ENCODE results near the gene SERPINH1. TPM values are rescaled to one million over a fixed set of nuclear protein-coding genes. Genes with fewer than 3 reads are reported as not detected.

The SERPINH1 gene
- total RNA-seq, 1 donor from 2014 or later, result 1,290 TPM

DNA sequence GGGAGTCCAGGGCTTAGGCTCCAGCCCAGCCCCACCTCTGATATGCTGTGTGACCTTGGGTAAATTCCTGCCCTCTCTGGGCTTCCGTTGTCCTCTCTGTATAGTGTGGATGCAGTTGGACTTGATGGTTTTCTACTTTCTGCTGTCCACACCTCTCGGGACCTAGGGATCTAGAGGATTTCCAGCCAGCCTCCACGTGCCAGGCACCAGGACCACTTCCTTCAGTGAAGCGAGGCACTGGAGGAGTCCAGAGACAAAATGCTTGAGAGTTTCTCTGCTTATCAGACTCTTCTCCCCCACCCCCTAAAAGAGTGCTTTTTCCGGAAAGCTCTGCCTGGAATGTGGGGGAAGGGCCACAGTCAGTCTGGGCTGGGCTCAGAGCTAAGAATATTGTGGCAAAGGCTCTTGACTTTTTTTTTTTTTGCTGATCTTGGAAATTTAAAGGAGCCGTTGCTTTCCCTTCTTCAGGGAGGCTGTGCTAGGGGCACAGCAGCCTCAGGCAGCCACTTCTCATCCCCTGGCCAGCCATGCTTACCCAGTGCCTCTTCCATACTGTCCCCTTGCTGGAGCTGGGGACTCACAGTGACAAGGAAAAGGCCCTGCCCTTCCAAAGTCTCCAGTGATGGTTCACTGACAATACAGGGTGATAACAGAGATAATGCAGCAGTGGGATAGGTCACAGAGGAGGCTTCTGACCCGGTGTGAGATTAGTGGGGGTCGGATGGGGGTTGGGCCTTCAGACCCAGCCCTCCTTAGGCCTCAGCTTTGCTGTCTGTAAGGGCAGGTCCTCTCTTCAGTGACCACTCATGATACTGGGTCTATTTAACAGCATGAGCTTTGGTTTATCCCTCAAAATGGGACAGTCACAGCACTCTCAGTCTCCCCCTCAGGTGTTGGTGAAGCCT is 2.9 kb upstream of the SERPINH1 start:
- intact Hi-C loops (cut with DNase I), result loop anchor here (10.0 kb wide), 1 partner anchor 676 kb away; no protein-coding TSS in a partner anchor
- TF ChIP-seq, protein P1, sequence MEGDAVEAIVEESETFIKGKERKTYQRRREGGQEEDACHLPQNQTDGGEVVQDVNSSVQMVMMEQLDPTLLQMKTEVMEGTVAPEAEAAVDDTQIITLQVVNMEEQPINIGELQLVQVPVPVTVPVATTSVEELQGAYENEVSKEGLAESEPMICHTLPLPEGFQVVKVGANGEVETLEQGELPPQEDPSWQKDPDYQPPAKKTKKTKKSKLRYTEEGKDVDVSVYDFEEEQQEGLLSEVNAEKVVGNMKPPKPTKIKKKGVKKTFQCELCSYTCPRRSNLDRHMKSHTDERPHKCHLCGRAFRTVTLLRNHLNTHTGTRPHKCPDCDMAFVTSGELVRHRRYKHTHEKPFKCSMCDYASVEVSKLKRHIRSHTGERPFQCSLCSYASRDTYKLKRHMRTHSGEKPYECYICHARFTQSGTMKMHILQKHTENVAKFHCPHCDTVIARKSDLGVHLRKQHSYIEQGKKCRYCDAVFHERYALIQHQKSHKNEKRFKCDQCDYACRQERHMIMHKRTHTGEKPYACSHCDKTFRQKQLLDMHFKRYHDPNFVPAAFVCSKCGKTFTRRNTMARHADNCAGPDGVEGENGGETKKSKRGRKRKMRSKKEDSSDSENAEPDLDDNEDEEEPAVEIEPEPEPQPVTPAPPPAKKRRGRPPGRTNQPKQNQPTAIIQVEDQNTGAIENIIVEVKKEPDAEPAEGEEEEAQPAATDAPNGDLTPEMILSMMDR (IDR thresholded peaks at IDR 0.05), result no peak
- H3K27me3 ChIP-seq, result no peaks in the 10 kb centered on the region
- DNase-seq (ENCODE audit: low spot score in 2 of 2), result peak in 1 of 2 donors; percentile 82
- peaks cover 31 to 55% of the 10 kb centered on the region in 2 donors for H3K4me1 ChIP-seq
- H3K4me3 ChIP-seq, result peak overlapping the region; percentile 25 to 46
- peak overlapping the region; percentile 99 to 100 for H3K27ac ChIP-seq
- H3K36me3 ChIP-seq, result no peaks in the 10 kb centered on the region
- H3K9me3 ChIP-seq, result no peaks in the 10 kb centered on the region

DNA sequence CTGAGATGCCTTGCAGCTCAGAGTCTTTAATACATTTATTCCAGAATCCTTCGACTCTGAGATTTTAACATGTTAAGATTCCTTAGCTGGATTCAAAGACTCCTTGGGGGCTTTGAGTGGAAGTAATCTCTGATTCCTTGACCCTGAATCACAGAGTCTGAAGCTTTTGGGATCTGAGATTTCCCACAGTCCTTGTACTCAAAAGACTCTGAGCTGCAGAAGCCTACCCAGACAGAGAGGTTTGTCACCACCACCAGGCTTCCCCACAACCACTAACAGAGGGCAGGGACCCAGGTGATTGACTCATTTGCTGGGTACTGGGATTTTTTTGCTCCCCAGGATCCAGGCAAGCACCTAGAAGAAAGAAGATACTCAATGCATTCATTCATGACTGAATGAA is 1.4 kb upstream of the SERPINH1 start:
- H3K9me3 ChIP-seq, result no peaks in the 10 kb centered on the region
- no peak for DNase-seq (ENCODE audit: low spot score in 2 of 2)
- TF ChIP-seq, protein P1 (IDR thresholded peaks at IDR 0.05), result no peak
- peak overlapping the region; percentile 99 to 100 for H3K27ac ChIP-seq
- peaks cover 31 to 58% of the 10 kb centered on the region in 2 donors for H3K4me1 ChIP-seq
- peaks cover 0 to 6% of the 10 kb centered on the region in 2 donors for H3K36me3 ChIP-seq
- H3K27me3 ChIP-seq, result no peaks in the 10 kb centered on the region
- intact Hi-C loops (cut with DNase I), result no loop called here
- no peak overlapping the region for H3K4me3 ChIP-seq

DNA sequence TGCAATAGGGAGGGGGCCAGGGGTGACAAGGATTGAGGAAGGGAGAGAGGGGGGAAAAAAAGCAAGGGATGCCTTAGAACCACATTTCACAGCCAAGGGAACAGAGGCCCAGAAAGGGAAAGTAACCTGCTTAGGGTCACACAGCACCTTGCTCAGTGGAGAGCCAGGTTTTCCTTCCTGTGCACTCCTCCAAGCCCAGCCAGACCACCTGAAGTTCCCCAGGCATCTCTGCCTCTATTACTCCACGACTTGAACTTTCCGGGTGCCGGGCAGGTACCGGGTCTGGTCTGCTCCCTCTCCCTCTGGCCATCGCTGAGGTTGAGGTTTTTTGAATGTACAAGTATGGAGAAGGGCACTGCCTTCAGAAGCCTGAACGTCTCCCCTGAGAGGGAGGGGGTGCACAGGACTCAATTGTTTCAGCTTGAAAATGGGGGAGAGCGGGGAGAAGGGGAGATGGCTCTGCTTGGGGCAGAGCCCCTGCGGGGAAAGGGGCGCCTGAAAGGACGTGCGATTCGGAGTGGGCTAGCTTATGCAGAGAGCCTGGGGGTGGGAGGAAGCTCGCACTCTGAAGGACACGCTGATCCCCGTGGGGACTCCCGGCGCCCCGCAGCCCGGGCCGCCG is 516 bp upstream of the SERPINH1 start:
- H3K27me3 ChIP-seq, result no peaks in the 10 kb centered on the region
- peaks cover 31 to 67% of the 10 kb centered on the region in 2 donors for H3K4me1 ChIP-seq
- peak overlapping the region; percentile 99 to 100 for H3K27ac ChIP-seq
- H3K4me3 ChIP-seq, result peak overlapping the region; percentile 80 to 93
- intact Hi-C loops (cut with DNase I), result loop anchor here (1.0 kb wide), 1 partner anchor 7 kb away; no protein-coding TSS in a partner anchor
- no peaks in the 10 kb centered on the region for H3K9me3 ChIP-seq
- TF ChIP-seq, protein P1 (IDR thresholded peaks at IDR 0.05), result no peak
- peaks cover 8 to 15% of the 10 kb centered on the region in 2 donors for H3K36me3 ChIP-seq
- DNase-seq (ENCODE audit: low spot score in 2 of 2), result no peak

DNA sequence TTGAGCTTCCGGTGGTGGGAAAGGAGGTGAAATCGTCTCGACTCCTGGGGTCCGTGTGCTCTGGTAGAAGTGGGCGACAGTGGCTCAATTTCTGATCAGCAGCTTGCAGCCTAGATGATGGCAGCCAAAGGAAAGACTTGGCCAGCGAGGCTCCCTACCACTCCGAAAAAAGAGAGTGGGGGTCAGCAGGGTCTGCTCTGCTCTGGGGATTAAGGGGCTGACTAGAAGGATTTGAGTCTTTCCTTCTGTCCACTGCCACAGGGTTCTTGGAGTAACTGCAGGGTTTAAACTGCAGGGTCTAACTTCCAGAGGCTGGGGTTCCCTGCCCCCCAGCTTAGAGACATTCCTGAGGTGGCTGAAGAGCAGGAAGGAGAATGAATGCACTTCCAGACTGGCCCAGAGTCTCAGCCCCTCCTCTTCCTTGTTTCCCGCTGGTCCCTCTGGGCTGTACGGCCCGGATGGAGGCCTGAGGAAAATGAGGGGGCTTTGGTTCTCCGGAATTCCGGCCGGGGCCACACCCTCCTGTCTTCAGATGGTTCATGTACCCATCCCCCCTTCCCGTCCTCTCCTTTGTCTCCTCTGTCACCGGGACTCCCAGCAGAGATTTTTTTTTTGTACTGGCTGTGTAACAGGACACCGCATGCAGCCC is 907 bp downstream of the SERPINH1 start:
- no peak for DNase-seq (ENCODE audit: low spot score in 2 of 2)
- intact Hi-C loops (cut with DNase I), result loop anchor here (1.0 kb wide), 1 partner anchor 9 kb away; no protein-coding TSS in a partner anchor

DNA sequence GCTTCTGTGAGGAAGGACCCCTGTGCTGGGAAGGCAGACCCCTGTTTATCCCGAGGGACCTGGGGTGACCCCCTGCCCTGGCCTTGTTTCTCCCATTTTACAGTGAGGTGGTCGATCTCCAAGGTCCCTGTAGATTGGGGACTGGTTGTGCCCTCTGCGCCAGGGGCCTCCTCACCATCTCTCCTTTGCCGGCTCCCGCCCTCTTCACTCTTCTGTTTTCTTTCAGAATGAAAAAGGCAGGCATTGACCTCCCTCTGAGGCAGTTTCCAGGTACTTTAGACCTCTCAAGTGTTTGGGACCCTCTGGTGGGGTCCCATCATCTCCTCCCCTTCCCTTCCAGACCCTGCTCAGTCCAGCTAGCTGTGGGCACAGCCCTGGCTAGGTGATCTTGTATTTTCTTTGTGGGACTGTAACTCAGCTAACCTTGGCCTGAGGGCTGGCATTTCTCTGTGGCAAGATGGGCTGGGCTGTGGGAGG is 1.5 kb downstream of the SERPINH1 start:
- intact Hi-C loops (cut with DNase I), result no loop called here
- peaks cover 26 to 73% of the 10 kb centered on the region in 2 donors for H3K4me1 ChIP-seq
- no peaks in the 10 kb centered on the region for H3K9me3 ChIP-seq
- H3K27ac ChIP-seq, result peak overlapping the region; percentile 99 to 100
- H3K27me3 ChIP-seq, result no peaks in the 10 kb centered on the region
- peaks cover 28 to 35% of the 10 kb centered on the region in 2 donors for H3K36me3 ChIP-seq
- peak overlapping the region; percentile 80 to 93 for H3K4me3 ChIP-seq
- DNase-seq (ENCODE audit: low spot score in 2 of 2), result no peak
- TF ChIP-seq, protein P1 (IDR thresholded peaks at IDR 0.05), result no peak

More for the DNA sequence above, 907 bp downstream of the SERPINH1 start:
- Histone ChIP-seq H3K4me3 (peak overlapping the region; percentile 80 to 93), H3K27me3 (no peaks in the 10 kb centered on the region), H3K4me1 (peaks cover 27 to 71% of the 10 kb centered on the region in 2 donors), H3K27ac (peak overlapping the region; percentile 99 to 100), H3K36me3 (peaks cover 22 to 29% of the 10 kb centered on the region in 2 donors), H3K9me3 (no peaks in the 10 kb centered on the region)
- TF ChIP-seq, protein P1 (IDR thresholded peaks at IDR 0.05), result no peak
